ENCODE measurements around the gene ARFGAP1. TPM values are rescaled to one million over a fixed set of nuclear protein-coding genes. Genes with fewer than 3 reads are reported as not detected.

Gene ARFGAP1
- total RNA-seq, 3 donors from 2014 or later (not counting 1 experiment from before 2014, with no cell fraction given), result 118 to 138 (median 127) TPM

DNA sequence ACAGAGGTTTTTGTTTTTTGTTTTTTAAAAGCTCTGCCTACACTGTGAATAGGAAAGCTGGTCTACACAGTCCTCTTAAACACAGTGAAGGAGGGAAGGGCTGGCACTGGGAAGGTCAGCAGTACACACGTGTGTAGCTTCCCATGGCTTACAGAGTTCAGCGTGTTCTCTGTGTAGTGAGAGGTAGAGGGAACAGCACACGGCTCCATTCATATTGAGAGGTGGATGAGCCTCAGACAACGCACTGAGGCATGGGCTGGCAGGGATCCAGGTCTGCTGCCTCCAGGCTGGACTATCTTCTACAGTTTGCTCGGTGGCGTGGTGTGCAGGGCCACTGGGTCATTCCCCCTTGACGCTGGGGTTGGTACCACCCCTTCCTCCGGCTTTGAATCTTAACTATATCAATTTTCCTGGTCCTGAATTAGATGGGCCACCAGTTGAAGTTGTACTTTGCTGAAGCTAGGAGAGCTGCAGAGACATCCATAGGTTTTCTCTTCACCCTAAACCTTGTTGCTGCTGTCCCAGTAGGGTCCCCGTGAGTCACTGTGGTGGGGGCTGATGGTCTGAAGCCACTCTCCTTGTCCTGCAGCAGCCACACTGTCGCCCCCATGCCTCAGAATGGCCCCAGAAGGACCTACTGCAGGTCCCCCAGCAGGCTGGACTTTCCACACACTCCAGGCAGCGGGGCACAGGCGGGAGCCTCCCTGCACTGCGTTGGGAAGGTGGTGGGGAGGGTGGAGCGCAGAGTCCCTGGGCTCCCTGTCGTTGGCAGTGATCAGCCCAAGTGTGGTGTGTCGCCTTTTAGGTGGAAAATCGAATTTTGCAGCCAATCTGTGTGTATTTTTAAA, 2.0 kb downstream of the ARFGAP1 start:
- peak overlapping the region in 1 of 2 donors; percentile 88 for H3K27ac Mint-ChIP-seq
- peak overlapping the region; percentile 62 for H3K4me3 Mint-ChIP-seq
- H3K27me3 Mint-ChIP-seq (ENCODE audit: low read depth in 2 of 2), result no peaks in the 10 kb centered on the region

DNA sequence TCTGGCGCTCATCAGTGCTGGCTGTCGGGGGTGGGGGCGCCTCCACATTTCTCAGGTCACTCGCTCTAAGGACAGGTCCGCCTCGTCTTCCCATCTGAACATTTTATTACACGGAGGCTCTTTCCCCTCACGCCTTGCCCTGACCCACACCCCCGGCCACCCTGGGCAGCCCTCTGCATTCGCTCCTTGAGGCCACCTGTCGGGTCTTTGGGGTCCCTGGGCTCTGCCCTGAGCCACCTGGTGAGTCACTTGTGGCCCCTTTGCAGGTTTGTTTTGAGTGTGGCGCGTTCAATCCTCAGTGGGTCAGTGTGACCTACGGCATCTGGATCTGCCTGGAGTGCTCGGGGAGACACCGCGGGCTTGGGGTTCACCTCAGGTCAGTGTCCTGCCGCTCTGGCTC, 3.2 kb downstream of the ARFGAP1 start:
- peak overlapping the region in 1 of 2 donors; percentile 88 for H3K27ac Mint-ChIP-seq
- Histone ChIP-seq H3K27me3 (ENCODE audit: control insufficient read depth, insufficient read depth, low read length) (no peaks in the 10 kb centered on the region), H3K9me3 (ENCODE audit: control insufficient read depth, insufficient read depth, low read length) (no peaks in the 10 kb centered on the region), H3K4me1 (ENCODE audit: control insufficient read depth, insufficient read depth, low read length) (peaks cover 21% of the 10 kb centered on the region), H3K36me3 (ENCODE audit: control insufficient read depth, insufficient read depth, low read length) (peaks cover 36% of the 10 kb centered on the region), H3K4me3 (ENCODE audit: low read length) (no peak overlapping the region), H3K27ac (ENCODE audit: low read length) (no peak overlapping the region)
- 97% methylated on average over 18 of the region's 18 CpGs for WGBS (ENCODE audit: insufficient coverage)
- TF ChIP-seq, protein P1, sequence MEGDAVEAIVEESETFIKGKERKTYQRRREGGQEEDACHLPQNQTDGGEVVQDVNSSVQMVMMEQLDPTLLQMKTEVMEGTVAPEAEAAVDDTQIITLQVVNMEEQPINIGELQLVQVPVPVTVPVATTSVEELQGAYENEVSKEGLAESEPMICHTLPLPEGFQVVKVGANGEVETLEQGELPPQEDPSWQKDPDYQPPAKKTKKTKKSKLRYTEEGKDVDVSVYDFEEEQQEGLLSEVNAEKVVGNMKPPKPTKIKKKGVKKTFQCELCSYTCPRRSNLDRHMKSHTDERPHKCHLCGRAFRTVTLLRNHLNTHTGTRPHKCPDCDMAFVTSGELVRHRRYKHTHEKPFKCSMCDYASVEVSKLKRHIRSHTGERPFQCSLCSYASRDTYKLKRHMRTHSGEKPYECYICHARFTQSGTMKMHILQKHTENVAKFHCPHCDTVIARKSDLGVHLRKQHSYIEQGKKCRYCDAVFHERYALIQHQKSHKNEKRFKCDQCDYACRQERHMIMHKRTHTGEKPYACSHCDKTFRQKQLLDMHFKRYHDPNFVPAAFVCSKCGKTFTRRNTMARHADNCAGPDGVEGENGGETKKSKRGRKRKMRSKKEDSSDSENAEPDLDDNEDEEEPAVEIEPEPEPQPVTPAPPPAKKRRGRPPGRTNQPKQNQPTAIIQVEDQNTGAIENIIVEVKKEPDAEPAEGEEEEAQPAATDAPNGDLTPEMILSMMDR (IDR thresholded peaks at IDR 0.05), result no peak
- intact Hi-C loops (cut with micrococcal nuclease), result no loop called here
- no peak overlapping the region for H3K4me3 Mint-ChIP-seq
- ATAC-seq (no peak), DNase-seq (no peak)
- H3K36me3 Mint-ChIP-seq, result no peaks in the 10 kb centered on the region
- no peaks in the 10 kb centered on the region for H3K9me3 Mint-ChIP-seq
- H3K27me3 Mint-ChIP-seq (ENCODE audit: low read depth in 2 of 2), result no peaks in the 10 kb centered on the region
- H3K4me1 Mint-ChIP-seq, result peaks cover 36 to 38% of the 10 kb centered on the region in 2 donors

More for the DNA sequence above, 2.0 kb downstream of the ARFGAP1 start:
- TF ChIP-seq, protein P1 (IDR thresholded peaks at IDR 0.05), result no peak
- no peaks in the 10 kb centered on the region for H3K36me3 Mint-ChIP-seq
- WGBS (ENCODE audit: insufficient coverage), result 95% methylated on average over 17 of the region's 17 CpGs
- H3K36me3 ChIP-seq (ENCODE audit: control insufficient read depth, insufficient read depth, low read length), result peaks cover 33% of the 10 kb centered on the region
- H3K9me3 ChIP-seq (ENCODE audit: control insufficient read depth, insufficient read depth, low read length), result no peaks in the 10 kb centered on the region
- H3K4me3 ChIP-seq (ENCODE audit: low read length), result no peak overlapping the region
- H3K27me3 ChIP-seq (ENCODE audit: control insufficient read depth, insufficient read depth, low read length), result no peaks in the 10 kb centered on the region
- peaks cover 36 to 38% of the 10 kb centered on the region in 2 donors for H3K4me1 Mint-ChIP-seq
- no peak overlapping the region for H3K27ac ChIP-seq (ENCODE audit: low read length)
- H3K9me3 Mint-ChIP-seq, result no peaks in the 10 kb centered on the region
- H3K4me1 ChIP-seq (ENCODE audit: control insufficient read depth, insufficient read depth, low read length), result peaks cover 21% of the 10 kb centered on the region
- no peak for ATAC-seq
- intact Hi-C loops (cut with micrococcal nuclease), result no loop called here
- DNase-seq, result no peak

DNA sequence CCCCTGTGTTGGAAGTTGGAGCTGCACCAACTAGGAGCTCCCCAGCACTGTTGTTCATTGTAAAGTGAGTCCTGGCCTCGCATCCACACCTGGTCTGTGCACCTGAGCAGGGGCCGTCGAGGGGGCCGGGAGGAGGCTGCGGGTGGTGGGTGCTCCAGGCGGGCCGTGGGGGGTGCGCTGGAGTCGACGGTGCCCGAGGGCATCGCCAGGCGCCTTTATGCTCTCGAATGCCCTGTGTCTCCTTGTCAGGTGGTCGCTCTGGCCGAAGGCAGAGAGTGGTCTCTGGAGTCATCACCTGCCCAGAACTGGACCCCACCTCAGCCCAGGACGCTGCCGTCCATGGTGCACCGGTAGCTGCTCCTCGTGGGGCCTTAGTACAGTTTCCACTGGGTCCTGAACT, 4.3 kb downstream of the ARFGAP1 start:
- intact Hi-C loops (cut with micrococcal nuclease), result no loop called here
- Histone ChIP-seq H3K4me3 (ENCODE audit: low read length) (no peak overlapping the region), H3K9me3 (ENCODE audit: control insufficient read depth, insufficient read depth, low read length) (no peaks in the 10 kb centered on the region), H3K4me1 (ENCODE audit: control insufficient read depth, insufficient read depth, low read length) (peaks cover 18% of the 10 kb centered on the region), H3K27me3 (ENCODE audit: control insufficient read depth, insufficient read depth, low read length) (no peaks in the 10 kb centered on the region), H3K27ac (ENCODE audit: low read length) (no peak overlapping the region), H3K36me3 (ENCODE audit: control insufficient read depth, insufficient read depth, low read length) (peaks cover 39% of the 10 kb centered on the region)
- H3K27me3 Mint-ChIP-seq (ENCODE audit: low read depth in 2 of 2), result no peaks in the 10 kb centered on the region
- DNase-seq (no peak), ATAC-seq (no peak)
- no peak overlapping the region for H3K27ac Mint-ChIP-seq
- TF ChIP-seq, protein P1 (IDR thresholded peaks at IDR 0.05), result no peak
- WGBS (ENCODE audit: insufficient coverage), result 95% methylated on average over 20 of the region's 20 CpGs
- H3K4me1 Mint-ChIP-seq, result peaks cover 29 to 33% of the 10 kb centered on the region in 2 donors
- no peak overlapping the region for H3K4me3 Mint-ChIP-seq
- H3K9me3 Mint-ChIP-seq, result no peaks in the 10 kb centered on the region
- H3K36me3 Mint-ChIP-seq, result no peaks in the 10 kb centered on the region
